Thyroid gland (tissue), 4 donors: ENCODE results near the gene ARHGEF6. TPM values are rescaled to one million over a fixed set of nuclear protein-coding genes. Genes with fewer than 3 reads are reported as not detected.

ENCODE experiments used
- DNase-seq, 2 donors: peaks; one replicate each; pipeline ENCODE4 v3.0.0-alpha.2; 2019
- H3K27ac ChIP-seq, 3 donors: fragments of 200-600 bp; sonication (generic); 1 replicate in 2 of 3; 2 replicates in 1 of 3; pipeline ENCODE4 v1.5.1; 2016 to 2019; ENCODE audit warnings: mild to moderate bottlenecking in 1 of 3, moderate library complexity in 1 of 3
- H3K27me3 ChIP-seq: fragments of 200-600 bp; sonication (generic); one replicate; pipeline ENCODE4 v1.5.1; 2019
- H3K36me3 ChIP-seq, 2 donors: fragments of 200-600 bp; sonication (generic); one replicate each; pipeline ENCODE4 v1.5.1; 2016 to 2019
- H3K4me1 ChIP-seq, 2 donors: fragments of 200-600 bp; sonication (generic); one replicate each; pipeline ENCODE4 v1.5.1; 2017 to 2019
- H3K4me3 ChIP-seq, 3 donors: fragments of 200-600 bp; sonication (generic); replicated peaks in 1 of 3; 1 replicate in 2 of 3; 2 replicates in 1 of 3; pipeline ENCODE4 v1.5.1; 2016; ENCODE audit warnings: mild to moderate bottlenecking in 1 of 3
- H3K9me3 ChIP-seq: fragments of 200-600 bp; sonication (generic); one replicate; pipeline ENCODE4 v1.5.1; 2017
- POLR2A ChIP-seq, 2 donors: fragments of 450-650 bp; IDR thresholded peaks; one replicate each; pipeline ENCODE4 v1.6.1; 2017; ENCODE audit warnings: antibody characterized with exemption in 2 of 2, mild to moderate bottlenecking in 2 of 2, moderate library complexity in 1 of 2
- WGBS, 2 donors: methylation state at CpG; one replicate each; pipeline ENCODE4 v1.1.5; 2017; 5-methylcytosine and 5-hydroxymethylcytosine counted together
- intact Hi-C: fragments of 100-400 bp; cut with DNase I; formaldehyde crosslinking; loops from one replicate; pipeline ENCODE4 v1.15.1; 2023
- total RNA-seq, 4 donors: library from RNA; depleted of rRNA; stranded (reverse); fragments of >200 nt; gene quantifications; one replicate each; pipeline ENCODE4 v1.2.3, GENCODE V29; 2016
- TF ChIP-seq, protein P1 (sequence below), 6 experiments: fragments of 200-600 bp in 3 of 6; fragments of 450-650 bp in 3 of 6; sonication (generic) in 3 of 6; IDR thresholded peaks; one replicate each; pipeline ENCODE4 v1.5.1; 2016 to 2019; ENCODE audit warnings: antibody characterized with exemption in 6 of 6, mild to moderate bottlenecking in 2 of 6, inconsistent platforms in 1 of 6, moderate library complexity in 1 of 6

The ARHGEF6 gene
- total RNA-seq, 4 donors from 2014 or later: 3.5 to 12.0 (median 6.4) TPM

DNA sequence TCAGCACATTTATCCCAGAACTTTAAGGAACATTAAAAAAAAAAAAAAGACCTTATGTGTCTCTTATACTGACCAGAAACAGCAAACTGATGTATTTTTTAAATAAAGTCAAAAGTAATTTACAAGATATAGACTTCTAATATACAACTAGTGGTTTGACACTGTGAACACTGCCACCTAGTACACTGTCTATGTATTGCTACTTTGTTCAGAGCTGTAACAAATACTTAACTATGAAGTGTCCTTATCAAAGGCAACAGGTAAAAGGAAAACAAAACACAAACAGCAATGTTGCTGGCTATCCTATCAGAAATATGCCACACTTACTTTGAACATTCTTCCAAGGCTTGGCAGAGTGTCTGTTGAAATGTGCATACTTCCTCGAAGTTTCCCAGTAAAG lies 72.4 kb downstream of the ARHGEF6 start:
- TF ChIP-seq, protein P1, sequence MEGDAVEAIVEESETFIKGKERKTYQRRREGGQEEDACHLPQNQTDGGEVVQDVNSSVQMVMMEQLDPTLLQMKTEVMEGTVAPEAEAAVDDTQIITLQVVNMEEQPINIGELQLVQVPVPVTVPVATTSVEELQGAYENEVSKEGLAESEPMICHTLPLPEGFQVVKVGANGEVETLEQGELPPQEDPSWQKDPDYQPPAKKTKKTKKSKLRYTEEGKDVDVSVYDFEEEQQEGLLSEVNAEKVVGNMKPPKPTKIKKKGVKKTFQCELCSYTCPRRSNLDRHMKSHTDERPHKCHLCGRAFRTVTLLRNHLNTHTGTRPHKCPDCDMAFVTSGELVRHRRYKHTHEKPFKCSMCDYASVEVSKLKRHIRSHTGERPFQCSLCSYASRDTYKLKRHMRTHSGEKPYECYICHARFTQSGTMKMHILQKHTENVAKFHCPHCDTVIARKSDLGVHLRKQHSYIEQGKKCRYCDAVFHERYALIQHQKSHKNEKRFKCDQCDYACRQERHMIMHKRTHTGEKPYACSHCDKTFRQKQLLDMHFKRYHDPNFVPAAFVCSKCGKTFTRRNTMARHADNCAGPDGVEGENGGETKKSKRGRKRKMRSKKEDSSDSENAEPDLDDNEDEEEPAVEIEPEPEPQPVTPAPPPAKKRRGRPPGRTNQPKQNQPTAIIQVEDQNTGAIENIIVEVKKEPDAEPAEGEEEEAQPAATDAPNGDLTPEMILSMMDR (IDR thresholded peaks at IDR 0.05): peak in 4 of 6 experiments; percentile 17 to 48 (median 34)
- no peak for TF ChIP-seq POLR2A (IDR thresholded peaks at IDR 0.05)
- no peaks in the 10 kb centered on the region for H3K9me3 ChIP-seq
- H3K27ac ChIP-seq: no peak overlapping the region
- intact Hi-C loops: loop anchor here (10.0 kb wide), 1 partner anchor 216 kb away; no protein-coding TSS in a partner anchor
- DNase-seq: no peak
- no peaks in the 10 kb centered on the region for H3K36me3 ChIP-seq
- WGBS, 2 donors: 27 to 31% methylated on average over 1 of the region's 1 CpG
- H3K4me3 ChIP-seq: no peak overlapping the region
- H3K27me3 ChIP-seq: no peaks in the 10 kb centered on the region
- no peaks in the 10 kb centered on the region for H3K4me1 ChIP-seq

DNA sequence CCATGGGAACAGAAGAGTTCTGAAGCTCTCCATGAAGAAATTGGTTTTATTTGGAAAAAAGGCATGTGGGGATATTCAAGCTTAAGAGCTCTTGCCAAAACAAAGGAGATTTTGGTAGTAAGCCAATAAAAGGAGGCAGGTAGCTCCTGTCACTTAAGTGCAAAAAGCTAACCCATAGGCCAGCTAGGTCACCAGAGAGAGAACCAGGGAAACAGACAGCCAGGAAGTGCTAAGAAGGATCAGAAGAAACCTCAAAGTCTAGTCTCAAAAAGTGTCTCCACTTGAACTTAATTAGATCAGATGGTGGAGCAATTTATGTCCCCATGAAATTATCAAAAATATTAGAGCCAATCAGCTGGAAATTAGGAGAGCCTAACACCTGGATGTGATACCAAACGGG lies 83.6 kb downstream of the ARHGEF6 start:
- Histone ChIP-seq H3K27ac (no peak overlapping the region), H3K36me3 (no peaks in the 10 kb centered on the region), H3K9me3 (no peaks in the 10 kb centered on the region), H3K27me3 (peaks cover 5% of the 10 kb centered on the region), H3K4me1 (no peaks in the 10 kb centered on the region), H3K4me3 (no peak overlapping the region)
- DNase-seq: no peak
- no peak for TF ChIP-seq POLR2A (IDR thresholded peaks at IDR 0.05)
- TF ChIP-seq, protein P1 (IDR thresholded peaks at IDR 0.05): no peak
- 92 to 100% methylated on average over 1 of the region's 1 CpG for WGBS, 2 donors
- intact Hi-C loops: no loop called here

DNA sequence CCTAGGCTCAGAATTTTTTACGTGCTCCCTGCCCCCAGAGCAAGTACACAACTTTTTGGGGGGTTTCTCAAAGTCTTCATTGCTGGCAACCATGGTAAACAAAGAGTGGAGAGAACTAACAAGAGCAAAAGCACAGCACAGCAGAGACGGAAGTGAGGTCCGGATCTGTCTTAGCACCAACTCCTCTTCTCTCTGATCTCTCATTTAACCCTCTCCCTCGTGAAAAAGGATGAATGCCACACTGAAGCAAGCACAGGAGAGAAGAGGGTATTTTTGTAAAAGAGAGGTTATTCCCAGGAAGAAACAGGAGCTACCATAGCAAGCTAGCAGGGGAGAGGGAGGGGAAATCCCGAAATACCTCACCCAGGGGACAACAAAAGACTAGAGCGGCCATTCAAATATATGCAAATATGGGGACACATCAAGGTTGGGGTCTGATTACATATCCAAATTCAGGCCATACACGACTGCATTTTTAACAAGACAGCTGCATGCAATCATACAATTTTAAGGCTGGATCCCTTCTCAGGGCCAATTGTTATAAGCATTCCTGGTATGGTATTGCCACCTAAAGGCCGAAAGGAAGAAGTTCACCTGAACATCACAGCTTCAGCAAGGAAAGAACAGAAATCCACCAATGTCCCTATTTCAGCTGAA lies 86.2 kb downstream of the ARHGEF6 start:
- Histone ChIP-seq H3K36me3 (no peaks in the 10 kb centered on the region), H3K9me3 (no peaks in the 10 kb centered on the region), H3K4me1 (no peaks in the 10 kb centered on the region), H3K27ac (no peak overlapping the region), H3K4me3 (no peak overlapping the region), H3K27me3 (peaks cover 3% of the 10 kb centered on the region)
- DNase-seq: no peak
- intact Hi-C loops: no loop called here
- no peak for TF ChIP-seq POLR2A (IDR thresholded peaks at IDR 0.05)
- TF ChIP-seq, protein P1 (IDR thresholded peaks at IDR 0.05): peak; percentile 24 to 66 (median 52)
- WGBS, 2 donors: 50 to 52% methylated on average over 7 to 8 of the region's 8 CpGs

DNA sequence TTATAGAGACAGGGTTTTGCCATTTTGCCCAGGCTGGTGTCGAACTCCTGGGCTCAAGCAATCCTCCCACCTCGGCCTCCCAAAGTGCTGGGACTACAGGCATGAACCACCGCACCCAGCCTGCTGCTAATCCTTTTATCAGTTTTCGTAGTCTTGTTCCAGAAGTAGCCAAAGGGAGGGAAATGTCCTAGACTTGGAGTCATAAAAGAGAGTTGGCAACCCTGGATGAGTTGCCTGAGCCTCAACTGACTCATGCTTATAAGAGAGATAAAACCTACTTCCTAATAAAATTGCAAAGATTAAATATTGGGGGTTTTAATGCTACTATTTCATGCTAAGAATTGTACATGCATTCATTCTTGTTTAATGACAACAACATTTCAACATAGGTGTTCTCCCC lies 88.5 kb downstream of the ARHGEF6 start:
- no peaks in the 10 kb centered on the region for H3K4me1 ChIP-seq
- no peak overlapping the region for H3K27ac ChIP-seq
- TF ChIP-seq POLR2A (IDR thresholded peaks at IDR 0.05): no peak
- TF ChIP-seq, protein P1 (IDR thresholded peaks at IDR 0.05): no peak
- no peaks in the 10 kb centered on the region for H3K36me3 ChIP-seq
- no peak overlapping the region for H3K4me3 ChIP-seq
- H3K27me3 ChIP-seq: no peaks in the 10 kb centered on the region
- 97 to 98% methylated on average over 4 of the region's 4 CpGs for WGBS, 2 donors
- intact Hi-C loops: no loop called here
- no peaks in the 10 kb centered on the region for H3K9me3 ChIP-seq
- DNase-seq: no peak

DNA sequence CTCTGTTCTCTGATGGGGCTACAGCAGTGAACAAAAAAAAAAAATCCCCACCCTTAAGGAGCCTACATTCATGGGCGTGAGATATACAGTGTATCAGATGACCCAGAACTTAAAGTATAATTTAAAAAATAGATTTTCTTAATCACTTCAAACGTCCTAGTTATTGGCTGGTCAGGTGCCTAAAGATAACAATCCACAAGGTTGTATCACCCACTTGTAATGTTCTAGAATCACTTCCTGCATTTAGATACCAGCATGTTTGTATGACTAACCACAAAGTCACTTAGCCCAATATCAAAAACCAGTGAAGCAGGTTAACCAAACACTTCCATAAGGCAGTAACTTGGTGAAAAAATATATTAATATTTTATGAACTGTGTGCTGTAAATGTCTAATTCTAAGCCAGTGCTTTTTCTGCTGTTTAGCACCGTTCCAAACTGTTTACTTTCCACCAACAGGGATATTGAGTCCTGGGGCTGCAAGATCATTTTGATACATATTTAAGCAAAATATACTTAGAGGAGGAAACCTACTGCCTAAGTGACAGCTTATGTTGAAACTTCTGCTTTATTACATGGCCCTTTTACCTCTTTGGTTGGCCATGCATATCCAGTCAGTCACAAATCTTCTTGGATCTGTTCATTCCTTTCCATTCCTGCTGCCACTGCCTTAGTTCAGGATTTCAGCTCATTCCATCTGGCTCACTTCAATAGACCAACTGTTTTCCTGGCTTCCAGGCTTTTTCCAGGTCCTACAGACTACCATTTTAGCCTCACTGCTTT lies 89.5 kb downstream of the ARHGEF6 start:
- TF ChIP-seq, protein P1 (IDR thresholded peaks at IDR 0.05): no peak
- WGBS, 2 donors: 70 to 74% methylated on average over 3 of the region's 3 CpGs
- Histone ChIP-seq H3K27me3 (no peaks in the 10 kb centered on the region), H3K4me3 (no peak overlapping the region), H3K36me3 (no peaks in the 10 kb centered on the region), H3K4me1 (no peaks in the 10 kb centered on the region), H3K27ac (no peak overlapping the region), H3K9me3 (no peaks in the 10 kb centered on the region)
- intact Hi-C loops: no loop called here
- DNase-seq: no peak
